ENCODE results near the gene SMIM35. TPM values are rescaled to one million over a fixed set of nuclear protein-coding genes. Genes with fewer than 3 reads are reported as not detected.

The SMIM35 gene
- total and polyA plus RNA-seq, 2 of the 13 experiments (the other 11 are each of a cell fraction or from before 2014, with no cell fraction given), result not detected

DNA sequence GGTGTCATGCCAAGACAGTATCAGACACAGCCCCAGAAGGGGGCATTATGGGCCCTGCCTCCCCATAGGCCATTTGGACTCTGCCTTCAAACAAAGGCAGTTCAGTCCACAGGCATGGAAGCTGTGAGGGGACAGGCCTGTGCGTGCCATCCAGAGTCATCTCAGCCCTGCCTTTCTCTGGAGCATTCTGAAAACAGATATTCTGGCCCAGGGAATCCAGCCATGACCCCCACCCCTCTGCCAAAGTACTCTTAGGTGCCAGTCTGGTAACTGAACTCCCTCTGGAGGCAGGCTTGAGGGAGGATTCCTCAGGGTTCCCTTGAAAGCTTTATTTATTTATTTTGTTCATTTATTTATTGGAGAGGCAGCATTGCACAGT, 85.9 kb downstream of the SMIM35 start (continued):
- TF ChIP-seq, protein P1, sequence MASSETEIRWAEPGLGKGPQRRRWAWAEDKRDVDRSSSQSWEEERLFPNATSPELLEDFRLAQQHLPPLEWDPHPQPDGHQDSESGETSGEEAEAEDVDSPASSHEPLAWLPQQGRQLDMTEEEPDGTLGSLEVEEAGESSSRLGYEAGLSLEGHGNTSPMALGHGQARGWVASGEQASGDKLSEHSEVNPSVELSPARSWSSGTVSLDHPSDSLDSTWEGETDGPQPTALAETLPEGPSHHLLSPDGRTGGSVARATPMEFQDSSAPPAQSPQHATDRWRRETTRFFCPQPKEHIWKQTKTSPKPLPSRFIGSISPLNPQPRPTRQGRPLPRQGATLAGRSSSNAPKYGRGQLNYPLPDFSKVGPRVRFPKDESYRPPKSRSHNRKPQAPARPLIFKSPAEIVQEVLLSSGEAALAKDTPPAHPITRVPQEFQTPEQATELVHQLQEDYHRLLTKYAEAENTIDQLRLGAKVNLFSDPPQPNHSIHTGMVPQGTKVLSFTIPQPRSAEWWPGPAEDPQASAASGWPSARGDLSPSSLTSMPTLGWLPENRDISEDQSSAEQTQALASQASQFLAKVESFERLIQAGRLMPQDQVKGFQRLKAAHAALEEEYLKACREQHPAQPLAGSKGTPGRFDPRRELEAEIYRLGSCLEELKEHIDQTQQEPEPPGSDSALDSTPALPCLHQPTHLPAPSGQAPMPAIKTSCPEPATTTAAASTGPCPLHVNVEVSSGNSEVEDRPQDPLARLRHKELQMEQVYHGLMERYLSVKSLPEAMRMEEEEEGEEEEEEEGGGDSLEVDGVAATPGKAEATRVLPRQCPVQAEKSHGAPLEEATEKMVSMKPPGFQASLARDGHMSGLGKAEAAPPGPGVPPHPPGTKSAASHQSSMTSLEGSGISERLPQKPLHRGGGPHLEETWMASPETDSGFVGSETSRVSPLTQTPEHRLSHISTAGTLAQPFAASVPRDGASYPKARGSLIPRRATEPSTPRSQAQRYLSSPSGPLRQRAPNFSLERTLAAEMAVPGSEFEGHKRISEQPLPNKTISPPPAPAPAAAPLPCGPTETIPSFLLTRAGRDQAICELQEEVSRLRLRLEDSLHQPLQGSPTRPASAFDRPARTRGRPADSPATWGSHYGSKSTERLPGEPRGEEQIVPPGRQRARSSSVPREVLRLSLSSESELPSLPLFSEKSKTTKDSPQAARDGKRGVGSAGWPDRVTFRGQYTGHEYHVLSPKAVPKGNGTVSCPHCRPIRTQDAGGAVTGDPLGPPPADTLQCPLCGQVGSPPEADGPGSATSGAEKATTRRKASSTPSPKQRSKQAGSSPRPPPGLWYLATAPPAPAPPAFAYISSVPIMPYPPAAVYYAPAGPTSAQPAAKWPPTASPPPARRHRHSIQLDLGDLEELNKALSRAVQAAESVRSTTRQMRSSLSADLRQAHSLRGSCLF (CRISPR knock-in tag; IDR thresholded peaks at IDR 0.05; ENCODE audit: borderline replicate concordance), result no peak
- TF ChIP-seq HCFC1 (IDR thresholded peaks at IDR 0.05; ENCODE audit: low read depth, low read length) (no peak), ZNF660 (CRISPR knock-in tag; IDR thresholded peaks at IDR 0.05; ENCODE audit: borderline replicate concordance, low read depth) (no peak), MXD4 (CRISPR knock-in tag; IDR thresholded peaks at IDR 0.05) (no peak), ZNF160 (CRISPR knock-in tag; IDR thresholded peaks at IDR 0.05) (no peak), NFRKB (IDR thresholded peaks at IDR 0.05) (no peak), ZNF510 (CRISPR knock-in tag; IDR thresholded peaks at IDR 0.05; ENCODE audit: low read depth) (no peak), SPEN (CRISPR knock-in tag; IDR thresholded peaks at IDR 0.05; ENCODE audit: low read depth) (no peak), ZNF33A (CRISPR knock-in tag; IDR thresholded peaks at IDR 0.05; ENCODE audit: borderline replicate concordance) (no peak), ZNF678 (CRISPR knock-in tag; IDR thresholded peaks at IDR 0.05) (no peak), NR2F6 (IDR thresholded peaks at IDR 0.05) (no peak), NR2F6 (CRISPR knock-in tag; IDR thresholded peaks at IDR 0.05) (no peak)
- TF ChIP-seq, protein P2, sequence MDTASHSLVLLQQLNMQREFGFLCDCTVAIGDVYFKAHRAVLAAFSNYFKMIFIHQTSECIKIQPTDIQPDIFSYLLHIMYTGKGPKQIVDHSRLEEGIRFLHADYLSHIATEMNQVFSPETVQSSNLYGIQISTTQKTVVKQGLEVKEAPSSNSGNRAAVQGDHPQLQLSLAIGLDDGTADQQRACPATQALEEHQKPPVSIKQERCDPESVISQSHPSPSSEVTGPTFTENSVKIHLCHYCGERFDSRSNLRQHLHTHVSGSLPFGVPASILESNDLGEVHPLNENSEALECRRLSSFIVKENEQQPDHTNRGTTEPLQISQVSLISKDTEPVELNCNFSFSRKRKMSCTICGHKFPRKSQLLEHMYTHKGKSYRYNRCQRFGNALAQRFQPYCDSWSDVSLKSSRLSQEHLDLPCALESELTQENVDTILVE (CRISPR knock-in tag; IDR thresholded peaks at IDR 0.05), result no peak
